Right lobe of liver (tissue), 4 donors: ENCODE data around the gene NME4.

ENCODE experiments used
- POLR2A ChIP-seq: fragments of 450-650 bp; IDR thresholded peaks from one replicate; pipeline ENCODE4 v1.6.1; 2017; ENCODE audit warnings: antibody characterized with exemption, mild to moderate bottlenecking
- TF ChIP-seq, protein P1 (sequence below), 4 donors: fragments of 200-600 bp in 3 of 4; fragments of 450-650 bp in 1 of 4; IDR thresholded peaks; one replicate each; pipeline versions ENCODE4 v1.5.1 to v1.8.0; 2016 to 2022; ENCODE audit warnings: antibody characterized with exemption in 4 of 4, mild to moderate bottlenecking in 2 of 4
- donor health status: DM: no; HTN: no; CAD: no.
- donor health status: DM: no; HTN: no; CAD: no.
- donor health status: DM: no; HTN: yes; CAD: no.

DNA sequence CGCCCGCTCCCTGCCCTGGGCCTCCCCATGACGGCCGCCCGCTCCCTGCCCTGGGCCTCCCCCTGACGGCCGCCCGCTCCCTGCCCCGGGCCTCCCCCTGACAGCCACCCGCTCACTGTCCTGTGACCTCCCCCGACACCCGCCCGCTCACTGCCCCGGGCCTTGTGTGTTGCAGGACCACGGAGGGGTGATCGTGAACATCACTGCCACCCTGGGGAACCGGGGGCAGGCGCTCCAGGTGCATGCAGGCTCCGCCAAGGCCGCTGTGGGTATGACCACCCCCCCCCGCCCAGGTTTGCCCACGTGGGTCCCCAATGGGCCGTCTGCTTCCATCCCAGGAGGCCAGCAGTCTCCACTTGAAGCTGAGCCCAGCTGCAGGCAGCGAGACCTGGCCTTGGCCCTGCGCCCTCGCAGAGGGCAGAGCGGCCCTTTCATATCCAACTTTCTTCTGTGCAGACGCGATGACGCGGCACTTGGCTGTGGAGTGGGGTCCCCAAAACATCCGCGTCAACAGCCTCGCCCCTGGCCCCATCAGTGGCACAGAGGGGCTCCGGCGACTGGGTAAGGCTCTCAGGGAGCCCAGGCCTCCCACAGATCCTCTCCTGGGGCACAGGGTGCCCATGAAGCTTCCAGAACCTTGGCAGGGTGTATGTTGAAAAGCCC is 13.6 kb downstream of the NME4 start:
- TF ChIP-seq, protein P1, sequence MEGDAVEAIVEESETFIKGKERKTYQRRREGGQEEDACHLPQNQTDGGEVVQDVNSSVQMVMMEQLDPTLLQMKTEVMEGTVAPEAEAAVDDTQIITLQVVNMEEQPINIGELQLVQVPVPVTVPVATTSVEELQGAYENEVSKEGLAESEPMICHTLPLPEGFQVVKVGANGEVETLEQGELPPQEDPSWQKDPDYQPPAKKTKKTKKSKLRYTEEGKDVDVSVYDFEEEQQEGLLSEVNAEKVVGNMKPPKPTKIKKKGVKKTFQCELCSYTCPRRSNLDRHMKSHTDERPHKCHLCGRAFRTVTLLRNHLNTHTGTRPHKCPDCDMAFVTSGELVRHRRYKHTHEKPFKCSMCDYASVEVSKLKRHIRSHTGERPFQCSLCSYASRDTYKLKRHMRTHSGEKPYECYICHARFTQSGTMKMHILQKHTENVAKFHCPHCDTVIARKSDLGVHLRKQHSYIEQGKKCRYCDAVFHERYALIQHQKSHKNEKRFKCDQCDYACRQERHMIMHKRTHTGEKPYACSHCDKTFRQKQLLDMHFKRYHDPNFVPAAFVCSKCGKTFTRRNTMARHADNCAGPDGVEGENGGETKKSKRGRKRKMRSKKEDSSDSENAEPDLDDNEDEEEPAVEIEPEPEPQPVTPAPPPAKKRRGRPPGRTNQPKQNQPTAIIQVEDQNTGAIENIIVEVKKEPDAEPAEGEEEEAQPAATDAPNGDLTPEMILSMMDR (IDR thresholded peaks at IDR 0.05): no peak
- TF ChIP-seq POLR2A: no peak
